ENCODE measurements around the gene CACNA1B. TPM values are rescaled to one million over a fixed set of nuclear protein-coding genes. Genes with fewer than 3 reads are reported as not detected.
"Not testable (repeated sequence)": the region's sequence is repeated elsewhere in the genome, so short reads cannot be mapped to it uniquely, and the experiment has no call there.

The CACNA1B gene
- total RNA-seq: 0.02 TPM in 1 of 2 replicates, not detected in the other

DNA sequence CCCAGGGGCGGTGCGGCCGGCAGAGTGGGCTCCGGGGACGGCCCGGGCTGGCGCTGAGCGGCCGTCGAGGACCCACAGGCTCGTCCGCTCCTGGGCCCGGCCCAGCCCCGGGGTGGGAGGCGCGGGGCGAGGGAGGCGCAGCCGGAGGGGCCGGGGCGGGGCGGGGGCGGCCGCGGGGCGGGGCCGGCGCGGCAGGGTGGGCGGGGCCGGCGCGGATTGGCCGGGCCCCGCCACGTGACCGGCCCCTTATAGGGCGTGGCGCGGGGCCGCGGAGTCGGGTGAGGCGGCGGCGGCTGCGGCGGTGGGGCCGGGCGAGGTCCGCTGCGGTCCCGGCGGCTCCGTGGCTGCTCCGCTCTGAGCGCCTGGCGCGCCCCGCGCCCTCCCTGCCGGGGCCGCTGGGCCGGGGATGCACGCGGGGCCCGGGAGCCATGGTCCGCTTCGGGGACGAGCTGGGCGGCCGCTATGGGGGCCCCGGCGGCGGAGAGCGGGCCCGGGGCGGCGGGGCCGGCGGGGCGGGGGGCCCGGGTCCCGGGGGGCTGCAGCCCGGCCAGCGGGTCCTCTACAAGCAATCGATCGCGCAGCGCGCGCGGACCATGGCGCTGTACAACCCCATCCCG lies at the start of gene CACNA1B:
Gene CACNA1B (plus strand): TSS at position 277 of the 617 bp plus-strand sequence. CDS start 152 bp downstream, at position 429.
- intact Hi-C loops (cut with micrococcal nuclease); H3K4me1 Mint-ChIP-seq (ENCODE audit: low read depth); H3K27ac Mint-ChIP-seq; H3K27me3 Mint-ChIP-seq (ENCODE audit: low read depth); H3K9me3 Mint-ChIP-seq; H3K4me3 Mint-ChIP-seq (ENCODE audit: low read depth); H3K36me3 Mint-ChIP-seq (ENCODE audit: low read depth); DNase-seq (ENCODE audit: low spot score): not testable (repeated sequence)

DNA sequence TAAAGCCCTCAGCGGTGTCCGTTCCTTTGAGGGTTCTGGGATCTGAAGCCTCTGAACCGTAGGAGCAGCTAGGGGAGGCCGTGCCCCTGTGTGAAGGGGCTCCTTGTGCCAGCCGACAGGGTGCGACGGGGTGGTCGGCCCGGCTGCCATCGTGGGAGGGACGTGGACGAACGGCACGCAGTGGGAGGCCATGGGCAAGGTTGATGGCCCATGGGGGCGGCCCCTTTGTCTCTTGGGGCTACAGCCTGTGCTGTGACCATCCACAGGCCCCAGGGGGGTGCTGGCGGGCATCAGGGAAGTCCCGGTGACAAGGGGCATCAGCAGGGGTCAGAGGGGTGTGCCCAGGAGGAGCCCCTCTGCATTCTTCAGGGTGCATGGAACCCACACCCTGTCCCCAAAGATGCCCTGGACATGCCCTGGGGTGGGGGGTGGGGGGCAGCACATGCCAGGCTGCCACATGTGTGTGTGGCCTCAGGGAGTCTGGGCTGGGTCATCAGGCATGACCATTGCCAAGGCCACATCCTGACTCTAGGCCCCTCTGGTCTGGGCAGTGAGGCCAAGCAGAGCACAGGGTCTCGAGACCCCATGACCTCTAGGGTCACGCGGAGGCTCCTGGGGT lies 49.6 kb upstream of the CACNA1B start:
- no peak for DNase-seq (ENCODE audit: low spot score)
- Mint-ChIP-seq H3K27me3 (ENCODE audit: low read depth) (no peaks in the 10 kb centered on the region), H3K9me3 (no peaks in the 10 kb centered on the region), H3K36me3 (ENCODE audit: low read depth) (peaks cover 42% of the 10 kb centered on the region), H3K27ac (no peak overlapping the region), H3K4me3 (ENCODE audit: low read depth) (no peak overlapping the region), H3K4me1 (ENCODE audit: low read depth) (no peaks in the 10 kb centered on the region)
- intact Hi-C loops (cut with micrococcal nuclease): no loop called here

DNA sequence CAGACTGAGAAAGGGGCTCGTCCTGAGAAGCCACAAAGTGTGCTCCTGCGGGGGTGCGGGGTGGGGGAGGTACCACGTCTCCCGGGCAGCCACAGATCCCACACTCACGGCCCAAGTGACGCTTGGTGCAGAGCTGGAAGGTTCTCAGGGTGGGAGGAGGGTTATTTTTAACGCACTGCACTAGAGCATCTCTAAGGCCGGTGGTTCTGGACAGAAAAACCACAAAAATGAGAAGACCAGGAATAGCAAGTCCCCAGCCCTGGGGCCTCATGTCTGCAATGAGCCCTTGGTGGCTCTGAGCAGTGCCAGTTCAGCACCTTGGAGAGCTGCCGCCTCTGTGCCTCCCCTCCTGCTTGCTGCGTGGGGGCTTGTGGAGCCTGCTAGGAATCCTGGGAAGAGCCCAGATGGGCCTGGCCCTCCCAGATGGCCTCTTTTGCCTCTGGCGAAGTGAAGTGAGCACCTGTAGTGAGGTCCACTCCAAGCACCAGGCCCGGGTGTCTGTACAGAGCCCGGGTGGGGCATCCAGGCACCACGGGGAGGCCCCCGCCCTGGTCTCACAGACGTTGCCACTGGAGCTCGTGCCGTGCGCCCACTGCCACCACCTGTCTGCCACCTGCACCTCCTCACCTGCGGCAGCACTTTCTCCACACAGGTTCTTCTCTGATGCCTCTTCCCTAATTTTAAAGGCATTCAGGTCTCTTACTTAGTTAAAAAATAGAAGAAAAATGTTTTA lies 48.9 kb upstream of the CACNA1B start:
- no peaks in the 10 kb centered on the region for H3K27me3 Mint-ChIP-seq (ENCODE audit: low read depth)
- H3K9me3 Mint-ChIP-seq: no peaks in the 10 kb centered on the region
- no peak overlapping the region for H3K4me3 Mint-ChIP-seq (ENCODE audit: low read depth)
- intact Hi-C loops (cut with micrococcal nuclease): no loop called here
- H3K27ac Mint-ChIP-seq: no peak overlapping the region
- no peaks in the 10 kb centered on the region for H3K4me1 Mint-ChIP-seq (ENCODE audit: low read depth)
- peaks cover 41% of the 10 kb centered on the region for H3K36me3 Mint-ChIP-seq (ENCODE audit: low read depth)
- no peak for DNase-seq (ENCODE audit: low spot score)

DNA sequence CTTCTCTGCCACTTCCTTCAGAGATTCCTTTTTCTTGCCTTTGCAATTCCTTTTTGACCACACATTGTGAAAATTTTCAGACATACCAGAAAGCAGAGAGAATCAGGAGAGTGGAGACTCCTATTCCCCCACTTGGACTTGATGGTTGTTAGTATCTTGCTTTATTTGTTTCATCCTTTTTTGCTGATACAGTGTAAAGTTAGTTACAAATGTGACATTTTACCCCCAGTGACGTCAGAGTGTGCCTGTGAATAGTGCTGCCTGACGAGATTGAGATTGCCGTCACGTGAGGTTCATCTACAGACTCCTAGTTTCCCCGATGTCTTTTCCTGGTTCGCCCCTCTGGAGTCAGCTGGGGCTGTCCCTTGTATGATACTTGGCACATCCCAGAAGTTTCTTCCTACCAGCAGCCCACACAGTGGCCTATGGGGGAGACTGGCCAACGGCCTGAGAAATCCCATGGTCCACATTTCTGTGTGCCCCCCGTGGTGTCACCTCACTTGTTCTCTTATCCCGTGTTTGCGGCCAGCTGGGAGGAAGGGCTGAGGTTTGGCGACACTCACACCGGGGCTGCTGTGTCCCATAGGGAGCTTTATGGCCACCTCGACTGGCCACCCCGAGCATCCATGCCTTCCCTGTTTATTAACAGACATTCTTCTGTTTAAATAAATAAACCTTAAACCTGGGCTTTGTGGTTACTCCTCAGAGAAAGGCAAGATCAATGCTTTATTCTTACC lies 48.2 kb upstream of the CACNA1B start:
- Mint-ChIP-seq H3K36me3 (ENCODE audit: low read depth) (peaks cover 37% of the 10 kb centered on the region), H3K4me3 (ENCODE audit: low read depth) (no peak overlapping the region), H3K9me3 (no peaks in the 10 kb centered on the region), H3K27ac (no peak overlapping the region), H3K4me1 (ENCODE audit: low read depth) (no peaks in the 10 kb centered on the region), H3K27me3 (ENCODE audit: low read depth) (no peaks in the 10 kb centered on the region)
- no peak for DNase-seq (ENCODE audit: low spot score)
- intact Hi-C loops (cut with micrococcal nuclease): no loop called here

DNA sequence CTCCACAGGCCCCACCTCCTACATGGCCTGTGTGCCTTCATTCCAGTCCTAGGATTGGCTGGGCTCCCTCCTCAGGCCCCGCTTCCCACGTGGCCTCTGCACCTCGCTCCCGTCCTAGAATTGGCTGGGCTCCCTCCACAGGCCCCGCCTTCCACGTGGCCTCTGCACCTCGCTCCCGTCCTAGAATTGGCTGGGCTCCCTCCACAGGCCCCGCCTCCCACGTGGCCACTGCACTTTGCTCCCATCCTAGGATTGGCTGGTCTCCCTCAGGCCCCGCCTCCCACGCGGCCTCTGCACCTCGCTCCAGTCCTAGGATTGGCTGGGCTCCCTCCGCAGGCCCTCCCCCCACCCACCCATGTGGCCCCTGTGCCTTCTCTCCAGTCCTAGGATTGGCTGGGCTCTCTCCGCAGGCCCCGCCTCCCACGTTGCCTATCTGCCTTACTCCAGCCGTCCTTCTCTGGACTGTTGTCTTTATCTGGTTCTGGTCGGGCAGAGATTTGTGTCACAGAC lies 45.3 kb upstream of the CACNA1B start:
- no peaks in the 10 kb centered on the region for H3K4me1 Mint-ChIP-seq (ENCODE audit: low read depth)
- intact Hi-C loops (cut with micrococcal nuclease): no loop called here
- no peak overlapping the region for H3K27ac Mint-ChIP-seq
- peaks cover 18% of the 10 kb centered on the region for H3K36me3 Mint-ChIP-seq (ENCODE audit: low read depth)
- H3K4me3 Mint-ChIP-seq (ENCODE audit: low read depth): no peak overlapping the region
- DNase-seq (ENCODE audit: low spot score): no peak
- H3K9me3 Mint-ChIP-seq: no peaks in the 10 kb centered on the region
- H3K27me3 Mint-ChIP-seq (ENCODE audit: low read depth): no peaks in the 10 kb centered on the region

DNA sequence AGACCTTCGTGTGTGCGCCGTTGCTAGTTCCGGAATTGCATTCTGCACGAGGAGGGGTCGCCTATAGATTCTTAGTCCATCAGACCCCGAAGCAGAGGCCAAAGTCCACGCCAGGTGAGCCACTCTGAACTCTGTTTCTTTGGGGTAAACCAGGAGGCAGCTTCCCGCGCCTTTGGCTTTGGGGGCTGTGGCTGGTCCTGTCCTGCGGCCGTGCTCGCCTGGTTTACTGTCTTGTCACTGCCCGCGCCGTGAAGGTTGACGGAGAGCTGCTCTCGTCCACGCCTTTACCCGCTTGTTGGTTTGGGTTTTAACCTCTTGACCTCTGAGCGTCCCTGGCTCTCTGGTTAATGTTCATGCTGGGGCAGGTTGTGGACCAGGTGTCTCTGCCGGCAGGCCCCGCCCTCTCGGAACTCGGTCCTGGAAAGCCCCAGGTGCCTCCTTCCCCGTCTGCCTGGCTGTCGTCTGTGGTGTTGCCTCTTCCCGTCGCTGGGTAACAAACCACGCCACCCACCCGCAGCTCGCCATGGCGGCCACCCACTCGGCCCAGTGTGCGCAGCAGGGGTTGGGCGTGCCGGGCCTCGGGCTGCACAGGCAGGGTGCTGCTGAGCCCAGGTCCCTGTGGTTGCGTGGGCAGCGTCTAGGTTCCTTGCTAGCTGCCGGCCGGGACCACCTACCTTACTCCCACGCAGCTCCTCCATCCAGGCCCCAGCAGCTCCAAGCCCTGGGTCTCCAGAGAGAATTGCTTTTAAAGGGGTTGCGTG lies 44.6 kb upstream of the CACNA1B start:
- no peaks in the 10 kb centered on the region for H3K4me1 Mint-ChIP-seq (ENCODE audit: low read depth)
- no peaks in the 10 kb centered on the region for H3K27me3 Mint-ChIP-seq (ENCODE audit: low read depth)
- intact Hi-C loops (cut with micrococcal nuclease): no loop called here
- DNase-seq (ENCODE audit: low spot score): no peak
- H3K27ac Mint-ChIP-seq: no peak overlapping the region
- no peak overlapping the region for H3K4me3 Mint-ChIP-seq (ENCODE audit: low read depth)
- peaks cover 18% of the 10 kb centered on the region for H3K36me3 Mint-ChIP-seq (ENCODE audit: low read depth)
- H3K9me3 Mint-ChIP-seq: no peaks in the 10 kb centered on the region

DNA sequence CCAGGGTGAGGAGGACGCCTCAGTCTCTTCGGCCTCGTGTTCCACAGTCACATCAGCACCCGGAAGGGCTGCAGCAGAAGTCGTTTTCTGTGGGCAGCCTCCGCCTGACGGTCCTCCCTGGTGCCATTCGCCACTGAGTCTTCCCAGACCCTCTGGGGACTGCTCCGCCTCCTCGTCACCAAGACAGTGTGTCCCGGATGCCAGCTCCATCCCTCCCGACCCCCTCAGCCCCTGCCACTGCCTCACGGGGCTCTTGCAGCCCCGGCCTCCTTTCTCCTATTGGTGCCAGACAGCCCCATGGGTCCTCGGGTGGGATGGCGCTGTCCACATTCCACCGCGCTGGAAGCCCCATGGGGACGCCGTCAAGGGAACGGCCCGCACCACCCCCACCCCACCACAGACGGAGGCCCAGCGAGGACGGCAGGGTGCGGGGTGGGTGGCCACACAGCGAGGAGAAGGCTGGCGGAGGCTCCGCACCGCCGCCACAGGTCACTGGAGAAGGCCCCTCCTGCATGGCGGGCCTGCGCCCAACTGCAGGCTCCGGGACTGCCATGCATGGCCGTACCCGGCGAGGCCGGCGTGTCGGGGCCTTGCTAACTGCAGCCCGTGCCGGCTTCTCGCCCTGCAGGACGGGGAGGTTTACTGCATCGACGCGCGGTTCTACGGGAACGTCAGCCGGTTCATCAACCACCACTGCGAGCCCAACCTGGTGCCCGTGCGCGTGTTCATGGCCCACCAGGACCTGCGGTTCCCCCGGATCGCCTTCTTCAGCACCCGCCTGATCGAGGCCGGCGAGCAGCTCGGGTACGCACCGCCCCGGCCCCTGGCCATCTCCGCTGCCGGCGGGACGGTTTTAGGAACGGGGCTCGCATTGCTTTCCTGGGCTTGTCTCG lies 43.6 kb upstream of the CACNA1B start:
- Mint-ChIP-seq H3K27me3 (ENCODE audit: low read depth) (no peaks in the 10 kb centered on the region), H3K4me3 (ENCODE audit: low read depth) (no peak overlapping the region), H3K4me1 (ENCODE audit: low read depth) (no peaks in the 10 kb centered on the region), H3K27ac (no peak overlapping the region), H3K36me3 (ENCODE audit: low read depth) (peaks cover 18% of the 10 kb centered on the region), H3K9me3 (no peaks in the 10 kb centered on the region)
- intact Hi-C loops (cut with micrococcal nuclease): no loop called here
- no peak for DNase-seq (ENCODE audit: low spot score)

DNA sequence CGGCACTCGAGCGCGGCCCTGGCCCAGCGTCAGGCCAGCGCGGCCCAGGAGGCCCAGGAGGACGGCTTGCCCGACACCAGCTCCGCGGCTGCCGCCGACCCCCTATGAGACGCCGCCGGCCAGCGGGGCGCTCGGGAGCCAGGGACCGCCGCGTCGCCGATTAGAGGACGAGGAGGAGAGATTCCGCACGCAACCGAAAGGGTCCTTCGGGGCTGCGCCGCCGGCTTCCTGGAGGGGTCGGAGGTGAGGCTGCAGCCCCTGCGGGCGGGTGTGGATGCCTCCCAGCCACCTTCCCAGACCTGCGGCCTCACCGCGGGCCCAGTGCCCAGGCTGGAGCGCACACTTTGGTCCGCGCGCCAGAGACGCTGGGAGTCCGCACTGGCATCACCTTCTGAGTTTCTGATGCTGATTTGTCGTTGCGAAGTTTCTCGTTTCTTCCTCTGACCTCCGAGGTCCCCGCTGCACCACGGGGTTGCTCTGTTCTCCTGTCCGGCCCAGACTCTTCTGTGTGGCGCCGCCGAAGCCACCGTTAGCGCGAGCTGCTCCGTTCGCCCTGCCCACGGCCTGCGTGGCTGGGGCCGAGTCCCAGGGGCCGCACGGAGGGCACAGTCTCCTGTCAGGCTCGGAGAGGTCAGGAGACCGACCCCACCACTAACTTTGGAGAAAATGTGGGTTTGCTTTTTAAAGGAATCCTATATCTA lies 42.6 kb upstream of the CACNA1B start:
- no peak overlapping the region for H3K27ac Mint-ChIP-seq
- H3K9me3 Mint-ChIP-seq: no peaks in the 10 kb centered on the region
- no peak for DNase-seq (ENCODE audit: low spot score)
- intact Hi-C loops (cut with micrococcal nuclease): no loop called here
- no peaks in the 10 kb centered on the region for H3K27me3 Mint-ChIP-seq (ENCODE audit: low read depth)
- H3K4me1 Mint-ChIP-seq (ENCODE audit: low read depth): no peaks in the 10 kb centered on the region
- H3K36me3 Mint-ChIP-seq (ENCODE audit: low read depth): peaks cover 13% of the 10 kb centered on the region
- no peak overlapping the region for H3K4me3 Mint-ChIP-seq (ENCODE audit: low read depth)

DNA sequence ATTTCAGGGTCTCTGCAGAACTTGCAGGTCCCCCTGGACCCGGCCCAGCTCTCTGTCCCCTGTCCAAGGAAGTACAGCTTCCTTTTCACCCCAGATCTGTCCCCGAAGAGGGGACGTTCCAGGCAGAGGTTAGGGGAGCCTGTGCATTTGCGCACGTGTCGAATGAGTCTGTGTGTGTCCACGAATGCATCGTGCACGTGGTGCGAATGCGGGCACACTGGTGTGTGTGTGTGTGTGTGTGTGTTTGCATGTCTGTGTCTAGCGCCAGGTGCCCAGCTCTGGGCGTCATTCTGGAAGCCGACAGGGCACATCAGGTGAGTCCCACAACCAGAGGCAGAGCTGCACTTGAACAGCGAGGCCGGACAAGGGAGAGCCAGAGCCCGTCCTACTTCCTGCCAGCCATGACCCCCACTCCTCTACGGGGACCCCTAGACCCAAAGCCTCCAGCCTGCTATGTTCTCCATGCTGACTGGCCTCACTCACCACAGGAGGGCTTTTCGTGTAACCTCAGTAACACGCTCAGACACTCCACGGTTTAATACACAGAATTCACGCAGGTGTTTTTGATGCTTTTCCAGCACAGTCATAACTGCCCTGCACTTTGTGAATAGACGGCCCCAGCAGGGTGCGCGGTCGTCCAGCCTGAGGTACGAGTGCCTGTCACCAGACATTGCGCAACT lies 41.3 kb upstream of the CACNA1B start:
- Mint-ChIP-seq H3K27me3 (ENCODE audit: low read depth) (no peaks in the 10 kb centered on the region), H3K27ac (no peak overlapping the region), H3K36me3 (ENCODE audit: low read depth) (peaks cover 13% of the 10 kb centered on the region), H3K4me3 (ENCODE audit: low read depth) (no peak overlapping the region), H3K9me3 (no peaks in the 10 kb centered on the region), H3K4me1 (ENCODE audit: low read depth) (no peaks in the 10 kb centered on the region)
- DNase-seq (ENCODE audit: low spot score): no peak
- intact Hi-C loops (cut with micrococcal nuclease): no loop called here

DNA sequence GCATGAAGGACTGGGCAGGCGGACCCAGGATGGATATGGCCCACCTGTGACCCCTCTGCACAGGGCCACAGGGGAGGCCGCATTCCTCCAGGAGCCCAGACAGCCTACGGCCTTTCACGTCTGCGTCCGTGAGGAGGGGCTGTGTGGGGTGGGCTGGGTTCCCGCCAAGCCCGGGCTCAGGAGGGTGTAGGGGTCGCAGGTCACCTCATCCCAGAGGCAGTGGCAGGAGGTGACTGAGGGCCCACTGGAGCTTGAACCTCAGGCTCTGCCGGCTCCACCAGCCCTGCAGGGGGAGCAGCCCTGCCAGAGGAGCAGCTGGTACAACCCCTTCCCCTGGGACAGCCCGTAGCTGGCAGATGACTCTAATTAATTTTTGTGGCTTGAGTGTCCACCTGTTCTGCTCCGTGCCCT lies 40.7 kb upstream of the CACNA1B start:
- H3K27me3 Mint-ChIP-seq (ENCODE audit: low read depth): no peaks in the 10 kb centered on the region
- H3K36me3 Mint-ChIP-seq (ENCODE audit: low read depth): peaks cover 13% of the 10 kb centered on the region
- intact Hi-C loops (cut with micrococcal nuclease): no loop called here
- H3K4me3 Mint-ChIP-seq (ENCODE audit: low read depth): no peak overlapping the region
- H3K9me3 Mint-ChIP-seq: no peaks in the 10 kb centered on the region
- DNase-seq (ENCODE audit: low spot score): no peak
- H3K27ac Mint-ChIP-seq: no peak overlapping the region
- no peaks in the 10 kb centered on the region for H3K4me1 Mint-ChIP-seq (ENCODE audit: low read depth)
